Epithelial cell of prostate (primary cell): Measurements from ENCODE around the gene RAB11B.
"Not testable (repeated sequence)": the region's sequence is repeated elsewhere in the genome, so short reads cannot be mapped to it uniquely, and the experiment has no call there.

Source experiments
- DNase-seq: peaks from one replicate; pipeline ENCODE4 v3.0.0-alpha.2; 2011; ENCODE audit warnings: low read depth, low spot score
- H3K27ac ChIP-seq: fragments of 450-650 bp; 2 replicates; pipeline ENCODE4 v1.5.1; 2017; ENCODE audit warnings: mild to moderate bottlenecking

Gene RAB11B

DNA sequence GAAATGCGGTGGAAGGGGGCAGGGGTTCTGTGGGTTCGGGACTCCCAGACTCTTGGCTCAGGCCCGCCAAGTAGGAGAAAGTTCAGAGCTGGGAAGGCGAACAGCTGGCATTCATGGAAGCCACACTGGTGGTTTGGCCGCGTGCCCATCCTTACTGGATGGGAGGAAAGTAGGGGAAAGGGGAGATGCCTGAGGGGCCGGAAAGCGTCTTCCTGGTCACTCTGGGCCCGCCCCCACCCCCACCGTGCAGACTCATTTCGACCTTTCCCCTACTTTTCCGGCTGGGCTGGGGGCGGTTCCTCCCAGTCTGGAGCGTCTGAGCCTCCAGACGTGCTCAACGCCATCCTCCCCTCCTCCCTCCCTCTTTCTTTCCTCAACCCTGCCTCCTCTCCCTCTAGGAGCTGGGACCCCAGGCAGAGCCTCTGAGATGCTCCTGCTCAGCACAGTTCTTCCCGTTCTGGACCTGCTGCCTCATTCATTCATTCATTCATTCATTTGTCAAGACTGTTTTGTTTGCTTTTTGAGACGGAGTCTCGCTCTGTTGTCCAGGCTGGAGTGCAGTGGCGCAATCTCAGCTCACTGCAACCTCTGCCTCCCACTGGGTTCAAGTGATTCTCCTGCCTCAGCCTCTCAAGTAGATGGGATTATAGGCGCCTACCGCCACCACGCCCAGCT, 22.7 kb upstream of the RAB11B start:
- H3K27ac ChIP-seq, result no peak overlapping the region
- DNase-seq, result peak; percentile 43

DNA sequence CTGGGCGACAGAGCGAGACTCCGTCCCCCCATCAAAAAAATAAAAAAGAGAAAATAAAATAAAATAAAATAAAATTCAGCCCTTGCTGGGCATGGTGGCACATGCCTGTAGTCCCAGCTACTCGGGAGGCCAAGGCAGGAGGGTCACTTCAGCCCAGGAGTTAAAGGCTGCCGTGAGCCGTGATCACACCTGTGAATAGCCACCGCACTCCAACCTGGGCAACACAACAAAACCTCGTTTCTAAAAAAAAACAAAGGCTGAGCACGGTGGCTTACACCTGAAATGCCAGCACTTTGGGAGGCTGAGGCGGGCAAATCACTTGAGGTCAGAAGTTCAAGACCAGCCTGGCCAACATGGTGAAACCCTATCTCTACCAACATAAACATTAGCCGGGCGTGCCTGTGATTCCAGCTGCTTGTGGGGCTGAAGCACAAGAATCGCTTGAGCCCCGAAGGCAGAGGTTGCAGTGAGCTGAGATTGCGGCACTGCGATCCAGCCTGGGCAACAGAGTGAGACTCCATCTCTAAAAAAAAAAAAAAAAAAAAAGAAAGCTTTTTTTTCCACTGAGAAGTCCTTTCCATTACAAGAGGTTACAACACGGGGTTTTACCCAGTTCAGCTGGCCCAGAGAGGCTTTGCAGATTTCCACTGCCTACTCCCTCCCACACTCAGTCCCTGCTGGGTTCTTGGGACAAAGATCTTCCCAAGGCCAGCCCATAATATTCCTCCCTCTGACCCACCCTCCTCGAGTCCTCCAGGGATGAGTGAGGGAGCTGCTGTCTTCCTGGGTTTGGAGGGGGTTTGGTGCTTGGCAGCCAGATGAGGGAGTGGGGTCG, 19.8 kb upstream of the RAB11B start:
- no peak overlapping the region for H3K27ac ChIP-seq
- DNase-seq, result no peak

GRCh38 chr19:8371011-8371804, 19.0 kb upstream of the RAB11B start:
- DNase-seq, result no peak
- no peak overlapping the region for H3K27ac ChIP-seq

- H3K27ac ChIP-seq, result no peak overlapping the region
- DNase-seq, result no peak
Observed at GRCh38 chr19:8373867-8374813, 16.0 kb upstream of the RAB11B start.

DNA sequence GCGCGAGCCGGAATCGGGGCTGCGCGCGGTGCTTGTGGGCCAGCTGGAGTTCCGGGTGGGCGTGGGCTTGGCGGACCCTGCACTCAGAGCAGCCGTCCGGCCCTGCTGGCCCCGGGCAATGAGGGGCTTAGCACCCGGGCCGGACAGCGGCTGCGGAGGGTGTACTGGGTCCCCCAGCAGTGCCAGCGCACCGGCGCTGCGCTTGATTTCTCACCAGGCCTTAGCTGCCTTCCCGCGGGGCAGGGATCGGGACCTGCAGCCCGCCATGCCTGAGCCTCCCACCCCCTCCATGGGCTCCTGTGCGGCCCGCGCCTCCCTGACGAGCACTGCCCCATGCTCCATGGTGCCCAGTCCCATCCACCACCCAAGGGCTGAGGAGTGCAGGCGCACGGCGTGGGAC, 14.4 kb upstream of the RAB11B start:
- not testable (repeated sequence) for DNase-seq, H3K27ac ChIP-seq

DNA sequence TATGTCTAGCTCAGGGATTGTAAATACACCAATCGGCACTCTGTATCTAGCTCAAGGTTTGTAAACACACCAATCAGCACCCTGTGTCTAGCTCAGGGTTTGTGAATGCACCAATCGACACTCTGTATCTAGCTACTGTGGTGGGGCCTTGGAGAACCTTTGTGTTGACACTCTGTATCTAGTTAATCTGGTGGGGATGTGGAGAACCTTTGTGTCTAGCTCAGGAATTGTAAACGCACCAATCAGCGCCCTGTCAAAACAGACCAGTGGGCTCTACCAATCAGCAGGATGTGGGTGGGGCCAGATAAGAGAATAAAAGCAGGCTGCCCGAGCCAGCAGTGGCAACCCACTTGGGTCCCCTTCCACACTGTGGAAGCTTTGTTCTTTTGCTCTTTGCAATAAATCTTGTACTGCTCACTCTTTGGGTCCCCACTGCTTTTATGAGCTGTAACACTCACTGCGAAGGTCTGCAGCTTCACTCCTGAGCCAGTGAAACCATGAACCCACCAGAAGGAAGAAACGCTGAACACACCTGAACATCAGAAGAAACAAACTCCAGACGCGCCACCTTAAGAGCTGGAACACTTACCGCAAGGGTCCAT, 13.7 kb upstream of the RAB11B start:
- DNase-seq, H3K27ac ChIP-seq: not testable (repeated sequence)

GRCh38 chr19:8377598-8377997, 12.6 kb upstream of the RAB11B start:
- DNase-seq, result no peak
- H3K27ac ChIP-seq, result no peak overlapping the region

- not testable (repeated sequence) for DNase-seq, H3K27ac ChIP-seq
Observed at GRCh38 chr19:8379156-8379891, 10.8 kb upstream of the RAB11B start.

- not testable (repeated sequence) for DNase-seq, H3K27ac ChIP-seq
Observed at GRCh38 chr19:8384569-8384968, 5.6 kb upstream of the RAB11B start.

- H3K27ac ChIP-seq, result peak overlapping the region; percentile 44
- not testable (repeated sequence) for DNase-seq
Observed at GRCh38 chr19:8385103-8385502, 5.1 kb upstream of the RAB11B start.

DNA sequence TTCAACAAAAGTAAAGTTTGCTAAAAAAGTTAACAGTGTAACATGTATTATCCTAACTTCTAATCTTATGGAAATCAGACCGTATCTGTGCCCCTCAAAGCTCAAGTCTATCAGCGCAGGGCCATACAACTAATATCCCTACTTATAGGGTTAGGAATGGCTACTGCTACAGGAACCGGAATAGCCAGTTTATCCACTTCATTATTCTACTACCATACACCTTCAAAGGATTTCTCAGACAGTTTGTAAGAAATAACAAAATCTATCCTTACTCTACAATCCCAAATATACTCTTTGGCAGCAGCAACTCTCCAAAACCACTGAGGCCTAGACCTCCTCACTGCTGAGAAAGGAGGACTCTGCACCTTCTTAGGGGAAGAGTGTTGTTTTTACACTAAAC, 4.6 kb upstream of the RAB11B start:
- H3K27ac ChIP-seq, result peak overlapping the region; percentile 44

DNA sequence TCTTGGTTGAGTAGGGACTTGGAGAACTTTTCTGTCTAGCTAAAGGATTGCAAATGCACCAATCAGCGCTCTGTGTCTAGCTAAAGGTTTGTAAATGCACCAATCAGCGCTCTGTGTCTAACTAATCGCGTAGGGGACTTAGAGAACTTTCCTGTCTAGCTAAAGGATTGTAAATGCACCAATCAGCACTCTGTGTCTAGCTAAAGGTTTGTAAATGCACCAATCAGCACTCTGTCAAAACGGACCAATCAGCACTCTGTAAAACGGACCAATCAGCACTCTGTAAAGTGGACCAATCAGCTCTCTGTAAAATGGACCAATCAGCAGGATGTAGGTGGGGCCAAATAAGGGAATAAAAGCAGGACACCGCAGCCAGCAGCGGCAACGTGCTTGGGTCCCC, 3.7 kb upstream of the RAB11B start:
- H3K27ac ChIP-seq, result peak overlapping the region; percentile 44

More for the DNA sequence above, 4.6 kb upstream of the RAB11B start:
- DNase-seq, result not testable (repeated sequence)

GRCh38 chr19:8386990-8387389, 3.2 kb upstream of the RAB11B start:
- H3K27ac ChIP-seq, result no peak overlapping the region
- no peak for DNase-seq

More for the DNA sequence above, 3.7 kb upstream of the RAB11B start:
- not testable (repeated sequence) for DNase-seq

GRCh38 chr19:8387688-8388611, 2.2 kb upstream of the RAB11B start:
- no peak for DNase-seq
- H3K27ac ChIP-seq, result no peak overlapping the region

GRCh38 chr19:8388612-8388958, 1.6 kb upstream of the RAB11B start:
- no peak overlapping the region for H3K27ac ChIP-seq
- no peak for DNase-seq

- peak overlapping the region; percentile 96 for H3K27ac ChIP-seq
- DNase-seq, result peak; percentile 45
Observed at GRCh38 chr19:8390617-8390981, 439 bp downstream of the RAB11B start.

GRCh38 chr19:8391198-8392016, 1.2 kb downstream of the RAB11B start:
- H3K27ac ChIP-seq, result no peak overlapping the region
- DNase-seq, result no peak
